ENCODE results near the gene IL25. TPM values are rescaled to one million over a fixed set of nuclear protein-coding genes. Genes with fewer than 3 reads are reported as not detected.

IL25 gene
- total RNA-seq, 4 donors from 2014 or later: not detected

DNA sequence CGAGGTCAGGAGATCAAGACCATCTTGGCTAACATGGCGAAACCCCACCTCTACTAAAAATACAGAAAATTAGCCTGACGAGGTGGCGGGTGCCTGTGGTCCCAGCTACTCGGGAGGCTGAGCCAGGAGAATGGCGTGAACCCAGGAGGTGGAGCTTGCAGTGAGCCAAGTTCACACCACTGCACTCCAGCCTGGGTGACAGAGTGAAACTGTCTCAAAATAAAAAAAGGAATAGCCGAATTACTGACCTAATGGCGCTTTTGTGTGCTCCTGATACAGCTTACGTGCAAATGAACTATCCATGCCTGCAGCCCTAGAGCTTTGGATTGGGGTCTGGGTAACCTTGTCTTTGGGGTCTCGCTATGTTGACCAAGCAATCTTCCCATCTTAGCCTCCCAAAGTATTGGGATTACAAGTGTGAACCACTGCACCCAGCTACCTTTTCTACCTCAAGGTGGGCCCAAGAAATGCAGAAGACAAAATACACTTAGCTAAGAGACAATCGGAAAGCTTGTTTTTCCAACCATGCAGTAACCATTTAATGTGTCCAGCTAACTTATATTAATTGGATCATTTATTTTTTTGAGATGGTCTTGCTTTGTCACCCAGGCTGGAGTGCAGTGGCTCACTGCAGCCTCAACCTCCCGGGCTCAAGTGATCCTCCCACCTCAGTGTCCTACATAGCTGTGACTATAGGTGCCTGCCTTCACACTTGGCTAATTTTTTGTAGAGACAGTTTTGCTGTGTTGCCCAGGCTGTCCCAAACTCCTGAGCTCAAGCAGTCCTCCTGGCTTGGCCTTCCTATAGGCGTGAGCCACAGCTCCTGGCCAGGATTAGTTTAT lies 45.9 kb upstream of the IL25 start:
- H3K4me1 ChIP-seq: peaks cover 10 to 33% (median 11%) of the 10 kb centered on the region in 3 donors
- H3K27me3 ChIP-seq: no peaks in the 10 kb centered on the region
- TF ChIP-seq POLR2A (IDR thresholded peaks at IDR 0.05): no peak
- no peaks in the 10 kb centered on the region for H3K9me3 ChIP-seq
- WGBS, 2 donors: 72 to 73% methylated on average over 13 of the region's 13 CpGs
- intact Hi-C loops (cut with DNase I): loop anchor here (2.0 kb wide), 1 partner anchor 54 kb away; no protein-coding TSS in a partner anchor
- peaks cover 0 to 38% (median 16%) of the 10 kb centered on the region in 3 donors for H3K36me3 ChIP-seq
- H3K4me3 ChIP-seq: no peak overlapping the region
- no peak overlapping the region for H3K27ac ChIP-seq
- DNase-seq: no peak

GRCh38 chr14:23327947-23328744 lies 44.5 kb upstream of the IL25 start:
- DNase-seq: no peak
- Histone ChIP-seq H3K27ac (no peak overlapping the region), H3K4me1 (peaks cover under 1 to 21% (median 4%) of the 10 kb centered on the region in 3 donors), H3K4me3 (no peak overlapping the region), H3K27me3 (no peaks in the 10 kb centered on the region), H3K36me3 (peaks cover 0 to 34% (median 16%) of the 10 kb centered on the region in 3 donors), H3K9me3 (no peaks in the 10 kb centered on the region)
- 37 to 43% methylated on average over 4 of the region's 4 CpGs for WGBS, 2 donors
- intact Hi-C loops (cut with DNase I): loop anchor here (2.0 kb wide), 1 partner anchor 53 kb away; no protein-coding TSS in a partner anchor
- no peak for TF ChIP-seq POLR2A (IDR thresholded peaks at IDR 0.05)
- TF ChIP-seq, protein P1, sequence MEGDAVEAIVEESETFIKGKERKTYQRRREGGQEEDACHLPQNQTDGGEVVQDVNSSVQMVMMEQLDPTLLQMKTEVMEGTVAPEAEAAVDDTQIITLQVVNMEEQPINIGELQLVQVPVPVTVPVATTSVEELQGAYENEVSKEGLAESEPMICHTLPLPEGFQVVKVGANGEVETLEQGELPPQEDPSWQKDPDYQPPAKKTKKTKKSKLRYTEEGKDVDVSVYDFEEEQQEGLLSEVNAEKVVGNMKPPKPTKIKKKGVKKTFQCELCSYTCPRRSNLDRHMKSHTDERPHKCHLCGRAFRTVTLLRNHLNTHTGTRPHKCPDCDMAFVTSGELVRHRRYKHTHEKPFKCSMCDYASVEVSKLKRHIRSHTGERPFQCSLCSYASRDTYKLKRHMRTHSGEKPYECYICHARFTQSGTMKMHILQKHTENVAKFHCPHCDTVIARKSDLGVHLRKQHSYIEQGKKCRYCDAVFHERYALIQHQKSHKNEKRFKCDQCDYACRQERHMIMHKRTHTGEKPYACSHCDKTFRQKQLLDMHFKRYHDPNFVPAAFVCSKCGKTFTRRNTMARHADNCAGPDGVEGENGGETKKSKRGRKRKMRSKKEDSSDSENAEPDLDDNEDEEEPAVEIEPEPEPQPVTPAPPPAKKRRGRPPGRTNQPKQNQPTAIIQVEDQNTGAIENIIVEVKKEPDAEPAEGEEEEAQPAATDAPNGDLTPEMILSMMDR (IDR thresholded peaks at IDR 0.05): peak; percentile 70 to 92 (median 88)

DNA sequence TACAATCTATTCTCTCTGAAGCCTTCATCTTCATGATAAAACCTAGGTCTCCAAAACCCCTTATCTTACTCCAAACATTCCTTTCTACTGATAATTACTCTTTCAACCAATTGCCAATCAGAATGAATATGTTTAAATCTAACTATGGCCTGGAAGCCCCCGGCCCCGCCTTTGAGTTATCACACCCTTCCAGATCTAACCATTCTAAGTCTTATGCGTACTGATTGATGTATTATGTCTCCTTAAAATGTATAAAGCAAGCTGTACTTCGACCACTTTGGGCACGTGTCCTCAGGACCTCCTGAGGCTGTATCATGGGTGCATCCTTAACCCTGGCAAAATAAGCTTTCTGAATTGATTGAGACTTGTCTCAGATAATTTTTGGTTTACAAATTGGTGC lies 37.0 kb upstream of the IL25 start:
- H3K4me3 ChIP-seq: no peak overlapping the region
- TF ChIP-seq POLR2A (IDR thresholded peaks at IDR 0.05): no peak
- TF ChIP-seq, protein P1 (IDR thresholded peaks at IDR 0.05): no peak
- no peak for DNase-seq
- intact Hi-C loops (cut with DNase I): no loop called here
- H3K4me1 ChIP-seq: no peaks in the 10 kb centered on the region
- 75 to 89% methylated on average over 4 to 5 of the region's 5 CpGs for WGBS, 2 donors
- H3K36me3 ChIP-seq: no peaks in the 10 kb centered on the region
- peaks cover 0 to 9% (median 0%) of the 10 kb centered on the region in 4 donors for H3K27me3 ChIP-seq
- no peaks in the 10 kb centered on the region for H3K9me3 ChIP-seq
- H3K27ac ChIP-seq: no peak overlapping the region

GRCh38 chr14:23339506-23340268 lies 32.9 kb upstream of the IL25 start:
- intact Hi-C loops (cut with DNase I): no loop called here
- TF ChIP-seq, protein P1 (IDR thresholded peaks at IDR 0.05): no peak
- no peak for TF ChIP-seq POLR2A (IDR thresholded peaks at IDR 0.05)
- Histone ChIP-seq H3K36me3 (no peaks in the 10 kb centered on the region), H3K9me3 (no peaks in the 10 kb centered on the region), H3K27ac (no peak overlapping the region), H3K27me3 (peaks cover 0 to 9% (median 0%) of the 10 kb centered on the region in 4 donors), H3K4me3 (no peak overlapping the region), H3K4me1 (no peaks in the 10 kb centered on the region)
- 67 to 79% methylated on average over 1 of the region's 1 CpG for WGBS, 2 donors
- no peak for DNase-seq

- no peaks in the 10 kb centered on the region for H3K36me3 ChIP-seq
- no peak for DNase-seq
- WGBS, 2 donors: 43 to 54% methylated on average over 3 of the region's 3 CpGs
Observed at GRCh38 chr14:23344481-23344880, 28.1 kb upstream of the IL25 start.

More at GRCh38 chr14:23344481-23344880, 28.1 kb upstream of the IL25 start:
- intact Hi-C loops (cut with DNase I): no loop called here
- Histone ChIP-seq H3K27me3 (no peaks in the 10 kb centered on the region), H3K27ac (no peak overlapping the region), H3K4me3 (no peak overlapping the region), H3K4me1 (no peaks in the 10 kb centered on the region), H3K9me3 (no peaks in the 10 kb centered on the region)
- TF ChIP-seq, protein P1 (IDR thresholded peaks at IDR 0.05): no peak
- TF ChIP-seq POLR2A (IDR thresholded peaks at IDR 0.05): no peak
